Esophagus squamous epithelium (tissue), 5 donors: ENCODE measurements around the gene GTPBP10. TPM values are rescaled to one million over a fixed set of nuclear protein-coding genes. Genes with fewer than 3 reads are reported as not detected.

Experiments used
- DNase-seq: peaks from one replicate; lab custom pipeline; 2025; lab: John Stamatoyannopoulos, UW
- H3K27ac ChIP-seq, 4 donors: fragments of 200-600 bp; sonication (generic); one replicate each; pipeline ENCODE4 v1.5.1; 2016 to 2019; ENCODE audit warnings: mild to moderate bottlenecking in 1 of 4
- H3K27me3 ChIP-seq, 4 donors: fragments of 200-600 bp; sonication (generic); 1 replicate in 3 of 4; 2 replicates in 1 of 4; pipeline versions ENCODE4 v1.5.1 to v1.6.0; 2017 to 2021; ENCODE audit warnings: antibody characterized with exemption in 1 of 4
- H3K36me3 ChIP-seq, 3 donors: fragments of 200-600 bp; sonication (generic); one replicate each; pipeline ENCODE4 v1.5.1; 2016 to 2019
- H3K4me1 ChIP-seq, 3 donors: fragments of 200-600 bp; sonication (generic); one replicate each; pipeline ENCODE4 v1.5.1; 2017 to 2019
- H3K4me3 ChIP-seq, 4 donors: fragments of 200-600 bp; sonication (generic); 1 replicate in 3 of 4; 2 replicates in 1 of 4; pipeline ENCODE4 v1.5.1; 2016 to 2019; ENCODE audit warnings: mild to moderate bottlenecking in 2 of 4, moderate library complexity in 1 of 4
- H3K9me3 ChIP-seq, 3 donors: fragments of 200-600 bp; sonication (generic); one replicate each; pipeline ENCODE4 v1.5.1; 2016 to 2019
- POLR2A ChIP-seq, 4 donors: fragments of 450-650 bp; IDR thresholded peaks; one replicate each; pipeline ENCODE4 v1.6.1; 2017; ENCODE audit warnings: antibody characterized with exemption in 4 of 4, mild to moderate bottlenecking in 4 of 4, moderate library complexity in 3 of 4
- WGBS, 2 donors: methylation state at CpG; one replicate each; pipeline ENCODE4 v1.1.5; 2018; 5-methylcytosine and 5-hydroxymethylcytosine counted together
- intact Hi-C: fragments of 100-400 bp; cut with DNase I; formaldehyde crosslinking; loops from one replicate; pipeline ENCODE4 v1.15.0; 2022
- total RNA-seq, 4 donors: library from RNA; depleted of rRNA; stranded (reverse); fragments of >200 nt; gene quantifications; one replicate each; pipeline ENCODE4 v1.1.0, GENCODE V29; 2016
- TF ChIP-seq, protein P1 (sequence below), 6 experiments: fragments of 450-650 bp in 4 of 6; fragments of 200-600 bp in 2 of 6; sonication (generic) in 2 of 6; IDR thresholded peaks; one replicate each; pipeline ENCODE4 v1.5.1; 2016 to 2019; ENCODE audit warnings: antibody characterized with exemption in 6 of 6, mild to moderate bottlenecking in 4 of 6, moderate library complexity in 4 of 6
- donor health status: DM: yes; HTN: yes; CAD: no.

GTPBP10 gene
- 10 to 100 TPM; 12.2 to 21.1 (median 13.0) TPM for total RNA-seq

DNA sequence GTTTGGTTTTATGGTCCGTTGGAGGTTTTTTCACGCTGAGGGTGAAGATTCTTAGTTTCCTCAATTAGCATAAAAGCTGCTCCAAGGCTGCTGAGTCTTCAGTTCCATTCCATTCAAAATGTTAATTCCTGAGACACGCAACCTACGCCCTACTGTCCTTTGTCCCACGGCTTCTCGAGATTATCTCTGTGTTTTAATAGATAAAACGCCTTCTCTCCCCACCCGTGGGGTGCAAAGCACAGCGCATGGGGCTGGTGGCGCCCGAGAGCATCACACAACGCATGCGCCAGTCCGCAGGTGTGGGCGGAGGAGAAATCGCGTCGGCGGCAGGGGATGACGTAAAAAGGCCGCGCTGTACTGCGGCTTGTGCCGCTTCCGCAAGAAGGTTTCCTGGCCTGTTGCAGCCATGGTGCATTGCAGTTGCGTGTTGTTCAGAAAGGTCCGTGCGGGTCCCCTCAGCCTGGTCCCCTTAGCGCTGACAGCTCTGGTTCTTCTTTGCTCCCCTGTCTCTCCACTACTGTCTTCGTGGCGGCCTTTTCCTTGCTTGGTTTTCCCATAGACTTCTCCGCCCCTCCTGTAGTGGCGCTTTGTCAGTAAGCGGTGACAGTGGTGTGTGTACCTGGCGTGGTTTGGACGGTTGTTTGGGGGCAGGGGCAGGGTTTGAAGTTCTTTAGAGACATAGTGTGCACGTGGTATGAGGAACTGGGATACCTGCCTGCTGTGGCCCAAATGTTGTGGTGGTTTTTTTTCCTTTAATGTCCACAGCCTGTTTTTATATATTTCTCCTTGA lies at the start of gene GTPBP10:
GTPBP10 (plus strand) TSS at position 381 of the 790 bp plus-strand sequence; CDS start at position 407, 26 bp downstream.
- no peaks in the 10 kb centered on the region for H3K27me3 ChIP-seq
- H3K36me3 ChIP-seq, result no peaks in the 10 kb centered on the region
- peak within 1 kb of the TSS; percentile 84 to 93 (median 86) for H3K27ac ChIP-seq
- DNase-seq, result peak; percentile 64
- H3K9me3 ChIP-seq, result no peaks in the 10 kb centered on the region
- TF ChIP-seq, protein P1, sequence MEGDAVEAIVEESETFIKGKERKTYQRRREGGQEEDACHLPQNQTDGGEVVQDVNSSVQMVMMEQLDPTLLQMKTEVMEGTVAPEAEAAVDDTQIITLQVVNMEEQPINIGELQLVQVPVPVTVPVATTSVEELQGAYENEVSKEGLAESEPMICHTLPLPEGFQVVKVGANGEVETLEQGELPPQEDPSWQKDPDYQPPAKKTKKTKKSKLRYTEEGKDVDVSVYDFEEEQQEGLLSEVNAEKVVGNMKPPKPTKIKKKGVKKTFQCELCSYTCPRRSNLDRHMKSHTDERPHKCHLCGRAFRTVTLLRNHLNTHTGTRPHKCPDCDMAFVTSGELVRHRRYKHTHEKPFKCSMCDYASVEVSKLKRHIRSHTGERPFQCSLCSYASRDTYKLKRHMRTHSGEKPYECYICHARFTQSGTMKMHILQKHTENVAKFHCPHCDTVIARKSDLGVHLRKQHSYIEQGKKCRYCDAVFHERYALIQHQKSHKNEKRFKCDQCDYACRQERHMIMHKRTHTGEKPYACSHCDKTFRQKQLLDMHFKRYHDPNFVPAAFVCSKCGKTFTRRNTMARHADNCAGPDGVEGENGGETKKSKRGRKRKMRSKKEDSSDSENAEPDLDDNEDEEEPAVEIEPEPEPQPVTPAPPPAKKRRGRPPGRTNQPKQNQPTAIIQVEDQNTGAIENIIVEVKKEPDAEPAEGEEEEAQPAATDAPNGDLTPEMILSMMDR (IDR thresholded peaks at IDR 0.05), result peak; percentile 63 to 92 (median 77)
- peak in 3 of 4 donors; percentile 53 to 73 (median 66) for TF ChIP-seq POLR2A (IDR thresholded peaks at IDR 0.05)
- H3K4me3 ChIP-seq, result peak within 1 kb of the TSS; percentile 60 to 88 (median 79)
- H3K4me1 ChIP-seq, result peaks cover 9 to 30% (median 11%) of the 10 kb centered on the region in 3 donors
- intact Hi-C loops, result no loop called here
- WGBS, 2 donors, result 0% methylated on average over 17 to 37 of the region's 37 CpGs

GRCh38 chr7:90298145-90299038 lies 48.1 kb upstream of the GTPBP10 start:
- WGBS, 2 donors, result 52 to 59% methylated on average over 5 of the region's 5 CpGs
- H3K4me3 ChIP-seq, result no peak overlapping the region
- H3K27me3 ChIP-seq, result no peaks in the 10 kb centered on the region
- no peak overlapping the region for H3K27ac ChIP-seq
- DNase-seq, result no peak
- no peaks in the 10 kb centered on the region for H3K9me3 ChIP-seq
- no peaks in the 10 kb centered on the region for H3K4me1 ChIP-seq
- intact Hi-C loops, result no loop called here
- H3K36me3 ChIP-seq, result no peaks in the 10 kb centered on the region
- TF ChIP-seq POLR2A (IDR thresholded peaks at IDR 0.05), result no peak
- TF ChIP-seq, protein P1 (IDR thresholded peaks at IDR 0.05), result peak in 3 of 6 experiments; percentile 24 to 48 (median 34)

DNA sequence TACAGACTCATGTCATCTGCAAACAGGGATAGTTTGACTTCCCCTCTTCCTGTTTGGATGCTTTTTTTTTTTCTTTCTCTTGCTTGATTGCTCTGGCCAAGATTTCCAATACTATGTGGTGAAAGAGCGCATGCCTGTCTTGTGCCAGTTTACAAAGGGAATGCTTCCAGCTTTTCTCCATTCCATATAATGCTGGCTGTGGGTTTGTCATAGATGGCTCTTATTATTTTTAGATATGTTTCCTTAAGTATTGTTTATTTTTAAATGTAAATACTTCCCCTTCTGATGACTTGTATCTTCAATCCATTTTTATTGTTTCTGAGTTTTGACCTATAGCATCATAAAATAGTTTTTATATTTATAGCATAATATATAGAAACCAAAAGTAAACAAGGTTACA lies 43.3 kb upstream of the GTPBP10 start:
- H3K36me3 ChIP-seq, result peaks cover 0 to 8% (median 0%) of the 10 kb centered on the region in 3 donors

DNA sequence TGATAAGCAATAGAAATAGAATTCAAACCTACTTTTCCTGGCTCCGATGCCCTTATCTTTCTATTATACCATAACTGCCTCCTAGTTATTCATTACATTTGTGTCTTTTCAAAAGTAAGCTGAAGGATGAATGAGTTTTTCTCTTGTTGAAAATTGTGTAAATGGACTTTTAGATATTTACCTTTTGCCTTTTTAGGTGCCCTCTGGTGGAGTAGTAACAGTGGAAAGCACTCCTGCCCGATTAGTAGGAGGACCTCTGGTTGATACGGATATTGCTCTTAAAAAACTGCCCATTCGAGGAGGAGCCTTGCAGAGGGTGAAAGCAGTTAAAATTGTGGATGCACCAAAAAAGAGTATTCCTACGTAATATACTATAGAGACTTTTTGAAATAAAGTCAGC lies 36.6 kb upstream of the GTPBP10 start:
- Histone ChIP-seq H3K4me3 (no peak overlapping the region), H3K4me1 (no peaks in the 10 kb centered on the region), H3K36me3 (peaks cover 0 to 16% (median 0%) of the 10 kb centered on the region in 3 donors), H3K9me3 (no peaks in the 10 kb centered on the region), H3K27me3 (no peaks in the 10 kb centered on the region), H3K27ac (no peak overlapping the region)
- DNase-seq, result no peak
- no peak for TF ChIP-seq POLR2A (IDR thresholded peaks at IDR 0.05)
- TF ChIP-seq, protein P1 (IDR thresholded peaks at IDR 0.05), result no peak
- WGBS, 2 donors, result 87 to 89% methylated on average over 5 of the region's 5 CpGs
- intact Hi-C loops, result no loop called here

More for the DNA sequence above, 43.3 kb upstream of the GTPBP10 start:
- H3K9me3 ChIP-seq, result no peaks in the 10 kb centered on the region
- no peaks in the 10 kb centered on the region for H3K27me3 ChIP-seq
- no peak overlapping the region for H3K27ac ChIP-seq
- DNase-seq, result no peak
- H3K4me3 ChIP-seq, result no peak overlapping the region
- intact Hi-C loops, result no loop called here
- H3K4me1 ChIP-seq, result no peaks in the 10 kb centered on the region
- no peak for TF ChIP-seq POLR2A (IDR thresholded peaks at IDR 0.05)
- TF ChIP-seq, protein P1 (IDR thresholded peaks at IDR 0.05), result no peak
- WGBS, 2 donors, result 88% methylated on average over 1 of the region's 1 CpG
